ENCODE results near the gene CST9. TPM values are rescaled to one million over a fixed set of nuclear protein-coding genes. Genes with fewer than 3 reads are reported as not detected.
"Not testable (repeated sequence)": the region's sequence is repeated elsewhere in the genome, so short reads cannot be mapped to it uniquely, and the experiment has no call there.

The CST9 gene
- total RNA-seq, 6 donors from 2014 or later = not detected

- no peak for ATAC-seq (ENCODE audit: low FRiP score in 2 of 2)
Observed at GRCh38 chr20:23585449-23585807, 20.3 kb downstream of the CST9 start.

GRCh38 chr20:23584434-23585199, 21.1 kb downstream of the CST9 start:
- no peaks in the 10 kb centered on the region for H3K9me3 ChIP-seq
- no peak overlapping the region for H3K4me3 ChIP-seq
- no peaks in the 10 kb centered on the region for H3K4me1 ChIP-seq
- H3K27ac ChIP-seq = no peak overlapping the region
- TF ChIP-seq POLR2A (IDR thresholded peaks at IDR 0.05) = no peak
- no peak for TF ChIP-seq EP300 (IDR thresholded peaks at IDR 0.05)
- no peak for TF ChIP-seq POLR2AphosphoS5 (IDR thresholded peaks at IDR 0.05)
- TF ChIP-seq CTCF (IDR thresholded peaks at IDR 0.05) = no peak
- WGBS, 2 donors = 56 to 61% methylated on average over 5 of the region's 5 CpGs
- no peaks in the 10 kb centered on the region for H3K27me3 ChIP-seq
- DNase-seq = no peak
- ATAC-seq (ENCODE audit: low FRiP score in 2 of 2) = no peak
- H3K36me3 ChIP-seq = no peaks in the 10 kb centered on the region

More at GRCh38 chr20:23585449-23585807, 20.3 kb downstream of the CST9 start:
- no peak for TF ChIP-seq EP300 (IDR thresholded peaks at IDR 0.05)
- no peak for TF ChIP-seq POLR2A (IDR thresholded peaks at IDR 0.05)
- TF ChIP-seq CTCF (IDR thresholded peaks at IDR 0.05) = no peak
- TF ChIP-seq POLR2AphosphoS5 (IDR thresholded peaks at IDR 0.05) = no peak
- H3K4me3 ChIP-seq = no peak overlapping the region
- H3K36me3 ChIP-seq = no peaks in the 10 kb centered on the region
- H3K27ac ChIP-seq = no peak overlapping the region
- no peaks in the 10 kb centered on the region for H3K27me3 ChIP-seq
- H3K4me1 ChIP-seq = no peaks in the 10 kb centered on the region
- 74 to 76% methylated on average over 4 to 5 of the region's 5 CpGs for WGBS, 2 donors
- DNase-seq = no peak
- H3K9me3 ChIP-seq = no peaks in the 10 kb centered on the region

- Histone ChIP-seq H3K27ac (no peak overlapping the region), H3K36me3 (no peaks in the 10 kb centered on the region), H3K9me3 (no peaks in the 10 kb centered on the region), H3K4me1 (no peaks in the 10 kb centered on the region), H3K4me3 (no peak overlapping the region), H3K27me3 (no peaks in the 10 kb centered on the region)
- DNase-seq (no peak), ATAC-seq (ENCODE audit: low FRiP score in 2 of 2) (no peak)
- TF ChIP-seq CTCF (IDR thresholded peaks at IDR 0.05) (no peak), POLR2A (IDR thresholded peaks at IDR 0.05) (no peak), POLR2AphosphoS5 (IDR thresholded peaks at IDR 0.05) (no peak), EP300 (IDR thresholded peaks at IDR 0.05) (no peak)
Observed at GRCh38 chr20:23583526-23583925, 22.2 kb downstream of the CST9 start.

GRCh38 chr20:23582293-23582692, 23.4 kb downstream of the CST9 start:
- Histone ChIP-seq H3K36me3 (no peaks in the 10 kb centered on the region), H3K27me3 (no peaks in the 10 kb centered on the region), H3K9me3 (no peaks in the 10 kb centered on the region), H3K27ac (no peak overlapping the region), H3K4me1 (no peaks in the 10 kb centered on the region), H3K4me3 (no peak overlapping the region)
- DNase-seq (no peak), ATAC-seq (ENCODE audit: low FRiP score in 2 of 2) (no peak)
- TF ChIP-seq EP300 (IDR thresholded peaks at IDR 0.05) = no peak
- no peak for TF ChIP-seq POLR2AphosphoS5 (IDR thresholded peaks at IDR 0.05)
- TF ChIP-seq CTCF (IDR thresholded peaks at IDR 0.05) = no peak
- no peak for TF ChIP-seq POLR2A (IDR thresholded peaks at IDR 0.05)
- 79 to 89% methylated on average over 1 of the region's 1 CpG for WGBS, 2 donors

GRCh38 chr20:23581833-23582232, 23.9 kb downstream of the CST9 start:
- WGBS, 2 donors = 92 to 95% methylated on average over 4 to 7 of the region's 9 CpGs
- H3K4me1 ChIP-seq; H3K27ac ChIP-seq; ATAC-seq (ENCODE audit: low FRiP score in 2 of 2); H3K27me3 ChIP-seq; H3K9me3 ChIP-seq; H3K4me3 ChIP-seq; H3K36me3 ChIP-seq: not testable (repeated sequence)
- DNase-seq = peak in 1 of 2 donors; percentile 44
